Sigmoid colon (tissue), 7 donors: ENCODE results near the gene GZF1. TPM values are rescaled to one million over a fixed set of nuclear protein-coding genes. Genes with fewer than 3 reads are reported as not detected.
A peak's percentile ranks its signal among the peaks of the same experiment; 100 is the strongest.

Source experiments
- DNase-seq: peaks from one replicate; pipeline ENCODE4 v3.0.0-alpha.2; 2019
- H3K27ac ChIP-seq, 4 donors: fragments of 200-600 bp; sonication (generic); one replicate each; pipeline ENCODE4 v1.5.1; 2016 to 2019; ENCODE audit warnings: mild to moderate bottlenecking in 1 of 4
- H3K27me3 ChIP-seq, 3 donors: fragments of 200-600 bp; sonication (generic); one replicate each; pipeline ENCODE4 v1.5.1; 2019; ENCODE audit warnings: mild to moderate bottlenecking in 1 of 3
- H3K36me3 ChIP-seq, 4 donors: fragments of 200-600 bp; sonication (generic); one replicate each; pipeline ENCODE4 v1.5.1; 2016 to 2019
- H3K4me1 ChIP-seq, 4 donors: fragments of 200-600 bp; sonication (generic); one replicate each; pipeline ENCODE4 v1.5.1; 2017 to 2019
- H3K4me3 ChIP-seq, 4 donors: fragments of 200-600 bp; sonication (generic); one replicate each; pipeline ENCODE4 v1.5.1; 2017 to 2019; ENCODE audit warnings: mild to moderate bottlenecking in 2 of 4, moderate library complexity in 1 of 4
- H3K9me3 ChIP-seq, 4 donors: fragments of 200-600 bp in 3 of 4; sonication (generic) in 3 of 4; one replicate each; pipeline versions ENCODE4 v1.5.1 to v1.6.1; 2013 to 2019
- EP300 ChIP-seq, 4 donors: sonication (generic); formaldehyde crosslinking; IDR thresholded peaks; one replicate each; pipeline ENCODE4 v1.6.1; 2017; ENCODE audit warnings: antibody characterized with exemption in 4 of 4
- POLR2A ChIP-seq, 2 donors: fragments of 450-650 bp; IDR thresholded peaks; one replicate each; pipeline ENCODE4 v1.6.1; 2016; ENCODE audit warnings: antibody characterized with exemption in 2 of 2, mild to moderate bottlenecking in 2 of 2, moderate library complexity in 2 of 2
- POLR2AphosphoS5 ChIP-seq, 4 donors: sonication (generic); formaldehyde crosslinking; IDR thresholded peaks; one replicate each; pipeline ENCODE4 v1.6.1; 2017; ENCODE audit warnings: antibody characterized with exemption in 4 of 4
- WGBS, 2 donors: extraction: QIAGEN DNeasy Blood & Tissue Kit; methylation state at CpG; one replicate each; pipeline ENCODE4 v1.1.7; 2013; 5-methylcytosine and 5-hydroxymethylcytosine counted together
- intact Hi-C: fragments of 100-400 bp; cut with DNase I; formaldehyde crosslinking; loops from one replicate; pipeline ENCODE4 v1.15.1; 2023
- polyA plus RNA-seq, 3 donors: library from polyadenylated mRNA; stranded (reverse); fragments of 200-250 nt; gene quantifications; one replicate each; pipeline ENCODE4 v1.2.3, GENCODE V29; 2013
- total RNA-seq, 4 donors: library from RNA; depleted of rRNA; stranded (reverse); fragments of >200 nt; gene quantifications; one replicate each; pipeline ENCODE4 v1.1.0, GENCODE V29; 2016
- TF ChIP-seq, protein P1 (sequence below), 4 experiments: fragments of 450-650 bp in 3 of 4; fragments of 200-600 bp in 1 of 4; IDR thresholded peaks; one replicate each; pipeline ENCODE4 v1.5.1; 2016 to 2019; ENCODE audit warnings: antibody characterized with exemption in 4 of 4, mild to moderate bottlenecking in 3 of 4, moderate library complexity in 2 of 4
- donor health status: healthy with polysubstance abuse.
- donor health status: Bipolar disorder and iron deficiency.
- donor health status: healthy.

GZF1 gene
- total and polyA plus RNA-seq, 7 donors: 2.4 to 17.5 (median 13.0) TPM

DNA sequence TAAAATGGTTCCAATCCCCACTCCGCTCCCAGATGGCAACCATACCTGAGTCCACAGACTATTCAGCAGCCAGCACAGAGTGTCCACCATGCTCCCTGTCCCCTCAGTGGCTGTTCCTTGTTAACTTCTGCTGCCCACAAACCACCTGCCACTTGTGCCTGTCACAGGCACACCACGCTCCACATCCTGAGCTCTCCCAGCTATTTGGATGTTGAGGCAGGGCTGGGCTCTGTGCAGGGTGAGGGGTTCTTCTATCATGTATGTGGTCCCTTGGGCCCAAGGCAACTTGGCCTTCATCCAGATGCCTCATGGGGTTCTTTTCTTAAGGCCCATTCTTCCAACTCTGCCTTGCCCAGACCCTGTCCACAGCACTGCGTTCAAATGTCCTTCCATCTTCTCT is 45.4 kb upstream of the GZF1 start:
- H3K27ac ChIP-seq: no peak overlapping the region
- 92 to 96% methylated on average over 3 of the region's 3 CpGs for WGBS, 2 donors
- H3K4me1 ChIP-seq: no peaks in the 10 kb centered on the region
- no peaks in the 10 kb centered on the region for H3K36me3 ChIP-seq
- no peaks in the 10 kb centered on the region for H3K9me3 ChIP-seq
- H3K27me3 ChIP-seq: no peaks in the 10 kb centered on the region
- peak; percentile 33 for DNase-seq
- TF ChIP-seq POLR2AphosphoS5 (IDR thresholded peaks at IDR 0.05): no peak
- TF ChIP-seq, protein P1, sequence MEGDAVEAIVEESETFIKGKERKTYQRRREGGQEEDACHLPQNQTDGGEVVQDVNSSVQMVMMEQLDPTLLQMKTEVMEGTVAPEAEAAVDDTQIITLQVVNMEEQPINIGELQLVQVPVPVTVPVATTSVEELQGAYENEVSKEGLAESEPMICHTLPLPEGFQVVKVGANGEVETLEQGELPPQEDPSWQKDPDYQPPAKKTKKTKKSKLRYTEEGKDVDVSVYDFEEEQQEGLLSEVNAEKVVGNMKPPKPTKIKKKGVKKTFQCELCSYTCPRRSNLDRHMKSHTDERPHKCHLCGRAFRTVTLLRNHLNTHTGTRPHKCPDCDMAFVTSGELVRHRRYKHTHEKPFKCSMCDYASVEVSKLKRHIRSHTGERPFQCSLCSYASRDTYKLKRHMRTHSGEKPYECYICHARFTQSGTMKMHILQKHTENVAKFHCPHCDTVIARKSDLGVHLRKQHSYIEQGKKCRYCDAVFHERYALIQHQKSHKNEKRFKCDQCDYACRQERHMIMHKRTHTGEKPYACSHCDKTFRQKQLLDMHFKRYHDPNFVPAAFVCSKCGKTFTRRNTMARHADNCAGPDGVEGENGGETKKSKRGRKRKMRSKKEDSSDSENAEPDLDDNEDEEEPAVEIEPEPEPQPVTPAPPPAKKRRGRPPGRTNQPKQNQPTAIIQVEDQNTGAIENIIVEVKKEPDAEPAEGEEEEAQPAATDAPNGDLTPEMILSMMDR (IDR thresholded peaks at IDR 0.05): no peak
- no peak for TF ChIP-seq EP300 (IDR thresholded peaks at IDR 0.05)
- TF ChIP-seq POLR2A (IDR thresholded peaks at IDR 0.05): no peak
- intact Hi-C loops: no loop called here
- no peak overlapping the region for H3K4me3 ChIP-seq

DNA sequence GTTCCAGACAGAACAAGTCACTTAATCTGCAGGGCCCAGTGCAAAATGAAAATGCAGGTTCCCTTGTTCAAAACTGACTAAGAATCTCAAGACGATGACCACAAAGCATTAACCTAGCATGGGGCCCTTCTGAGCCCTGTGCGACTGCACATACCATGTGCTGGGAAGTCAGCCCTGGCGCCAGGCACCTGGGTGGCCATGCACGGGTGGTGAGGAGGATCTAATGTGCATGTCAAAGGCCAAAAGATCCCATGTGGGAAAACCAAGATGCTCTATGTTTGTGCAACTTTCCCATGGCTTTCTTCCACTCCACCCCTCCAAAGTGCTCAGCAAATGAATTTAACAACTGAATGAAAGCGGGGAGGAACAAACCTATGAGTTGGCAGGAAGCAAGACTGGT is 44.9 kb upstream of the GZF1 start:
- peak; percentile 47 for DNase-seq
- no peaks in the 10 kb centered on the region for H3K27me3 ChIP-seq
- no peaks in the 10 kb centered on the region for H3K36me3 ChIP-seq
- H3K27ac ChIP-seq: no peak overlapping the region
- intact Hi-C loops: no loop called here
- no peak overlapping the region for H3K4me3 ChIP-seq
- H3K4me1 ChIP-seq: no peaks in the 10 kb centered on the region
- no peaks in the 10 kb centered on the region for H3K9me3 ChIP-seq
- 91% methylated on average over 5 of the region's 5 CpGs for WGBS, 2 donors
- TF ChIP-seq POLR2A (IDR thresholded peaks at IDR 0.05) (no peak), EP300 (IDR thresholded peaks at IDR 0.05) (no peak), POLR2AphosphoS5 (IDR thresholded peaks at IDR 0.05) (no peak)
- TF ChIP-seq, protein P1 (IDR thresholded peaks at IDR 0.05): no peak

DNA sequence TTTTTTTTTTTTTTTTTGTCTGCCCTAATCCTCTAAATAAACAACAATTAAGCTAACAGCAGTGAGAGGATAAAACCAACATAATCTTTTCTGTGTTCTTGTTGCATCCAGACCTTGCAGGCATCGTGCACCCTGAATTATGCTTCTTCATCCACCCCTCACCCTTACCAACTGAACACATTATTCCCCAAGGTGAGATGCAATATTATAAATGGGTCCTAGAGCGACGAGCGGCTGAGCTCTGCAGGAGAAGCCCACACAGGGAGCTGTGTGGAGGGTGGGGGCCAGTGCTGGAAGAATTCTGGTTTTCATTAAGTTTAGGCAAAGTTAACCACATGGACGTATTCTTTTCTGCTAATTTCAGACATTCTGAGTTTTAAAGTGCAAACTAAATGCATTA is 43.6 kb upstream of the GZF1 start:
- no peak overlapping the region for H3K27ac ChIP-seq
- peak; percentile 0 for DNase-seq
- TF ChIP-seq EP300 (IDR thresholded peaks at IDR 0.05): no peak
- TF ChIP-seq POLR2AphosphoS5 (IDR thresholded peaks at IDR 0.05): no peak
- TF ChIP-seq, protein P1 (IDR thresholded peaks at IDR 0.05): no peak
- no peak for TF ChIP-seq POLR2A (IDR thresholded peaks at IDR 0.05)
- 76 to 89% methylated on average over 5 of the region's 5 CpGs for WGBS, 2 donors
- H3K4me3 ChIP-seq: no peak overlapping the region
- H3K36me3 ChIP-seq: no peaks in the 10 kb centered on the region
- H3K27me3 ChIP-seq: no peaks in the 10 kb centered on the region
- intact Hi-C loops: no loop called here
- H3K4me1 ChIP-seq: no peaks in the 10 kb centered on the region
- no peaks in the 10 kb centered on the region for H3K9me3 ChIP-seq

DNA sequence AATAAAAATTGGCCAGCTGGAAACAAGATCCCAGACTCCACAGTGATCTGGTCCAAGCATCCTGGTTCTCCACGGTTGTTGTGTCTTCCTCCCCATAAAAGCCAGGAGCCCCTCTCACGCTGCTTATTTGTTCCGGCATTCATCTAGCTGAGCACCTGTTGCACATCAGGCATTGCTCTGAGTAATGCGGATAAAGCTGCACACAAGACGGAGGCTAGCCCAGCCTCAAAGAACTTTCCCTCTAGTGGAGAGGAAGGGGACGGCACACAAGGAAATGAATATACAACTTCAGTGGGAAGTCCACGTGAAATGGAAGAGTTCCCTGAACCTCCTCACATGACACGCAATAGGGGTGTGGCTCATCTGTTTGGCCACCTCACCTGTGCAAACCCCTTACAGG is 41.7 kb upstream of the GZF1 start:
- Histone ChIP-seq H3K27ac (no peak overlapping the region), H3K4me1 (no peaks in the 10 kb centered on the region), H3K36me3 (no peaks in the 10 kb centered on the region), H3K27me3 (no peaks in the 10 kb centered on the region), H3K9me3 (no peaks in the 10 kb centered on the region), H3K4me3 (no peak overlapping the region)
- TF ChIP-seq, protein P1 (IDR thresholded peaks at IDR 0.05): peak in 1 of 4 experiments; percentile 11
- TF ChIP-seq POLR2AphosphoS5 (IDR thresholded peaks at IDR 0.05): no peak
- WGBS, 2 donors: 65 to 78% methylated on average over 8 of the region's 8 CpGs
- no peak for DNase-seq
- intact Hi-C loops: no loop called here

DNA sequence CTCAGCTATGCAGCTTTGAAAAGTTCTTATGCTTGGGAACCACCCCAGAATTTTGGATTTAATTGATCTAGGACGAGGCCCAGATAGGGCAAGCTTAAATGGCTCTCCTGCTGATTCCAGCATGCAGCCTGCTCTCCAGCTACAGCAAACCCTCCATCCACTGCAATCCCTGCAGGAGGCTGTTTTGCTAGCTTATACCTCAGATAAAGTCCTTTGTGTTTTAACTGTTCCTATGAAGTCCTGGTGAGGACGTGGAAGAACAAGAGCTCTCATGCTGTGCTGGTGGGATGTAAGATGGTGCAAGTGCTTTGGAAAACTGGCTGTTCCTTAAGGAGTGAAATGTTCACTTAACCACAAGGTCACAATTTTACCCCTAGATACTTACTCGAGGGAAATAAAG is 36.9 kb upstream of the GZF1 start:
- intact Hi-C loops: no loop called here
- Histone ChIP-seq H3K27ac (no peak overlapping the region), H3K36me3 (no peaks in the 10 kb centered on the region), H3K4me1 (no peaks in the 10 kb centered on the region), H3K4me3 (no peak overlapping the region), H3K27me3 (no peaks in the 10 kb centered on the region), H3K9me3 (no peaks in the 10 kb centered on the region)
- TF ChIP-seq POLR2AphosphoS5 (IDR thresholded peaks at IDR 0.05) (no peak), EP300 (IDR thresholded peaks at IDR 0.05) (no peak), POLR2A (IDR thresholded peaks at IDR 0.05) (no peak)
- TF ChIP-seq, protein P1 (IDR thresholded peaks at IDR 0.05): no peak
- 68 to 82% methylated on average over 3 of the region's 3 CpGs for WGBS, 2 donors
- DNase-seq: no peak
